GM12865 (cell line): ENCODE measurements around the gene SRSF5.
"Not testable (repeated sequence)": the region's sequence is repeated elsewhere in the genome, so short reads cannot be mapped to it uniquely, and the experiment has no call there.

ENCODE experiments used
- DNase-seq: peaks from one replicate; pipeline ENCODE4 v3.0.0; 2010; ENCODE audit warnings: low read depth
- H3K4me3 ChIP-seq: 2 replicates; pipeline ENCODE4 v1.5.1; 2011; ENCODE audit warnings: mild to moderate bottlenecking, low read depth, low read length, control low read depth
- TF ChIP-seq, protein P1 (sequence below): IDR thresholded peaks from 2 replicates; pipeline ENCODE4 v1.5.1; 2011; ENCODE audit warnings: low read length, control low read depth, low read depth, inconsistent platforms; ENCODE audit not compliant: insufficient read depth; ENCODE audit errors: missing control alignments

The SRSF5 gene

DNA sequence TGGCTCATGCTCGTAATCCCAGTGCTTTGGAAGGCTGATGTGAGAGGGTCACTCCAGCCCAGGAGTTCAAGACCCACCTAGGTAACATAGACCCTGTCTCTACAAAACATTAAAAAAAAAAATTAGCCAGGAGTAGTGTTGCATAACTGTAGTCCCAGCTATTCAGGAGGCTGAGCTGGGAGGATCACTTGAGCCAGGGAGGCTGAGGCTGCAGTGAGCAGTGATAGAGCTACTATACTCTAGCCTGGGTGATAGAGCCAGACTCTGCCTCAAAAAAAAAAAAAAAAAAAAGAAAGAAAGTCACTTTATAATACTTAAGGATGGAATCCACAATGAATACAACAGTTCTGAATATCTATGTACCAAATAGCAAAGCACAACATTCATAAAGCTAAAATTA, 40.2 kb downstream of the SRSF5 start:
- TF ChIP-seq, protein P1, sequence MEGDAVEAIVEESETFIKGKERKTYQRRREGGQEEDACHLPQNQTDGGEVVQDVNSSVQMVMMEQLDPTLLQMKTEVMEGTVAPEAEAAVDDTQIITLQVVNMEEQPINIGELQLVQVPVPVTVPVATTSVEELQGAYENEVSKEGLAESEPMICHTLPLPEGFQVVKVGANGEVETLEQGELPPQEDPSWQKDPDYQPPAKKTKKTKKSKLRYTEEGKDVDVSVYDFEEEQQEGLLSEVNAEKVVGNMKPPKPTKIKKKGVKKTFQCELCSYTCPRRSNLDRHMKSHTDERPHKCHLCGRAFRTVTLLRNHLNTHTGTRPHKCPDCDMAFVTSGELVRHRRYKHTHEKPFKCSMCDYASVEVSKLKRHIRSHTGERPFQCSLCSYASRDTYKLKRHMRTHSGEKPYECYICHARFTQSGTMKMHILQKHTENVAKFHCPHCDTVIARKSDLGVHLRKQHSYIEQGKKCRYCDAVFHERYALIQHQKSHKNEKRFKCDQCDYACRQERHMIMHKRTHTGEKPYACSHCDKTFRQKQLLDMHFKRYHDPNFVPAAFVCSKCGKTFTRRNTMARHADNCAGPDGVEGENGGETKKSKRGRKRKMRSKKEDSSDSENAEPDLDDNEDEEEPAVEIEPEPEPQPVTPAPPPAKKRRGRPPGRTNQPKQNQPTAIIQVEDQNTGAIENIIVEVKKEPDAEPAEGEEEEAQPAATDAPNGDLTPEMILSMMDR: no peak
- DNase-seq: no peak
- H3K4me3 ChIP-seq: no peak overlapping the region

DNA sequence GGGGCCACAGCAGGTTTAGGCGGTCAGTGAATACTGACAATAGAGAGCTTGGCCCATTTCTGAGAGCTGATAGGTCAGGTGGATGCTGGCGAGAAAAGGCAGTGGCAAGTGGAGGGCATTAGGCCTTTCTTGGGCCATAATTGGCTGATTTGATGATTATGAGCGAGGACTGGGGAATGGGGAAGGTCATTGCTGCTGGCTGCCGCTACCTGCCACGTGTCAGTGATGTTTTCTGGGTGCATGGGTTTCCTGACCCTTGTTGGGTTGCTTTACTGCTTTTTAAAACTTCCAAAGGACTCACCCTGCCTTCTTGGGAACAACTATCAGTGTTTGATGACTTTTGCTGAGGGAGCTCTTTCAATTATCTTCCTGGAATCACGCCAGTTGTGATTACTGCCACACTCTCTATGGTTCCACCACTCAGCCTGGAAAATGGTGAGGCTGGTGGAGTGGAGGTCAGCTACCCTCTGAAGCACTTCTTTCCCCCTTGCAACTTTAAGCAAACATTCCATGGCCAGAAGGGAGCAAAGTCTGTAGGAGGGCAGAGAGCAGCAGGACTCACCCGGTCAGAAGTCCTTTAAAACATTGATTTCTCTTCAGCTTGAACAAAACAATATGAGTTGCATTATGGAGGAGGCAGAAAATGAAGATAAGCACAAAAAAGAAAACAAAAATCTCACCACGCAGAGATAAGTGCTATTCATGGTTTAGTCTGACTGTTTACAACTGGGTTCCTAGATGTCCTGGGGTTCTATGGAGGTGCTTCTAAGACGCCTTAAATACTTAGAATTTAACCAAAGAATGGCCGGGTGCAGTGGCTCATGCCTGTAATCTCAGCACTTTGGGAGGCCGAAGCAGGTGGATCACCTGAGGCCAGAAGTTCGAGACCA, 42.2 kb downstream of the SRSF5 start:
- TF ChIP-seq, protein P1: no peak
- no peak for DNase-seq
- no peak overlapping the region for H3K4me3 ChIP-seq

DNA sequence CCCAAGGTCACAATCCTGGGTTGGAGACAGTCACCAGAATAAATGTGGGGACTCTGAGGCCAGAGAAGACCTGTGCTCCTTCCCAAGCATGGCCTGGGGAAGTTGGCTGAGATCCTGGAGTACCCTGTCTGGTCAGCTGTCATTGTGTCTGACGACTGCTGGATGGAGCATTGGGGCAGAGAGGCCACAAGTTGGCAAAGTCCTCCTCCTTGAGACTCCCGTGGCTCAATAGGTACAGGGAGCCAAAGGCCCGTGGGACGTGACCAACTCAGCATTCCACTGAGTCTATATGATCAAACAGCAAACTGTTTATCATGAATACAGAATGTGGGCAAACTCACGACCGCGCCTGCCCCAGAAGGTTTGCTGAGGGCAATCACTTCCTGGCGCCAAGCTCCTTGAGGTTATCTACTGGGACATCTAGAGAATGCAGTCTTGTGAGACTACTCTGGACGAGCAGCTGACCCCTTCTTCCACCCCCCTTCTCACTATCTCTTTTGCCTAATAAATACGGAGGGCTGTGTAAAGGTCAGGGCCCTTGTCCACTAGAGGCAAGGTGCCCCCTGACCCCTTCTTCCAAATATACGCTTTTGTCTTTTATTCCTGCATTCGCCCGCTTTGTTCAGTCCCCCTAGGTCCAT, 44.4 kb downstream of the SRSF5 start:
- H3K4me3 ChIP-seq: no peak overlapping the region
- DNase-seq: no peak
- TF ChIP-seq, protein P1: no peak

- DNase-seq: no peak
- TF ChIP-seq, protein P1: no peak
- H3K4me3 ChIP-seq: no peak overlapping the region
These were observed 44.9 kb downstream of the SRSF5 start for GRCh38 chr14:69811868-69812252.

- no peak overlapping the region for H3K4me3 ChIP-seq
- no peak for DNase-seq
- TF ChIP-seq, protein P1: no peak
These were observed 45.8 kb downstream of the SRSF5 start for GRCh38 chr14:69812711-69813110.

- not testable (repeated sequence) for H3K4me3 ChIP-seq, DNase-seq
These were observed 46.4 kb downstream of the SRSF5 start for GRCh38 chr14:69813346-69813745.

- DNase-seq: no peak
- TF ChIP-seq, protein P1: no peak
- H3K4me3 ChIP-seq: no peak overlapping the region
These were observed 47.5 kb downstream of the SRSF5 start for GRCh38 chr14:69814397-69814796.
